Measurements from ENCODE around the gene IRF6.

GRCh38 chr1:209809611-209810010 lies 3.7 kb upstream of the IRF6 start:
- TF ChIP-seq CTCF (IDR thresholded peaks at IDR 0.05) (no peak), POLR2A (IDR thresholded peaks at IDR 0.05) (no peak)
